A549 treated with CORT108297 at 1 μM for 4 hours (cell line): ENCODE data around the gene MEOX2. TPM values are rescaled to one million over a fixed set of nuclear protein-coding genes. Genes with fewer than 3 reads are reported as not detected.

Source experiments
- total RNA-seq: library from RNA; stranded (reverse); fragments of 200-300 nt; extraction: Qiagen RNA extraction; gene quantifications from 5 replicates; pipeline ENCODE4 v1.2.3, GENCODE V29; 2022

The MEOX2 gene
- not detected in 5 replicates for total RNA-seq

DNA sequence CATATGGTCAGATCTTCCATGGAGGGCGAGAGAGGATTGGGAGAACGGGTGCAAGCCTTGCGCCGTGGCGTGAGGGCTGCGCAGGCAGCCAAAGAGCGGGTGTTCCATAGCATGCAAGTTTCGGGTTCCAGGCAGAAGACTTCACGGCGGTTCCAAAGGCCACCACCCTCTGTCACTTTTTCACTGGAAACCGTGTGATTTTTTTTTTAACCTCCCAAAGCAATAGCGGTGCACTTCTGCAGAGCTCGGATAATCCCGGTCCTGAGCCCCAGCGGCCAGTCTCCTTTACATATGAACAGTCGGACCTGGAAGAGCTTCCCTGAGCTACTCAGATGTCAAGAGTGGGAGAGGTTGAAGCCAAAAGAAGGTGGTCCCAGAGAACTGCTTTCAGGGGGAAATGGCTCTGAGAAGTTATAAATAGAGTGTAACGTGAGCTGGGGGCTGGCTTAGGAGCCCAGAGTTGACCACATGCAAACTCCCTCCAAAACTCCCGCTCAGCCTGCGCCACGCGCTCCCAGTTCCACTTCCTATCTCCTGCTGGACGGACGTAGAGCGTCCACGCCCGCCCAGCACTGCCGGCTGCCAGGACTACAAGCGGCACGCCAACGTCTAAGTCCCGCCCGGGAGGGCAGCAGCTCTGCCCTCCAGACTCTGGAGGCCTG is at the start of gene MEOX2:
Gene MEOX2 (minus strand): TSS at position 389 of the 662 bp plus-strand sequence. CDS start 281 bp downstream, at position 108.

GRCh38 chr7:15561835-15562234 is 124.6 kb downstream of the MEOX2 start, which contains the start of gene AGMO:
Gene AGMO, minus strand, starts transcription at chr7:15562015.

Other genes starting within 250 kb of the MEOX2 start
- 0.57 to 1.1 TPM (median 0.75 TPM) in 5 replicates for gene AGMO, start 124.7 kb downstream of the MEOX2 start, total RNA-seq